DND-41 (cell line): ENCODE data around the gene SRA1.

Experiments used
- ATAC-seq: fragments of 200-7000 bp; cut with Tn5 transposase; 3 replicates; pipeline ENCODE4 v1.9.1; 2021; ENCODE audit warnings: low read depth; ENCODE audit not compliant: insufficient read depth
- DNase-seq: peaks from one replicate; pipeline ENCODE4 v3.0.0-alpha.2; 2020
- H2AFZ ChIP-seq: 2 replicates; pipeline ENCODE4 v1.6.0; 2012; ENCODE audit warnings: low read depth, low read length
- H3K27ac ChIP-seq: 2 replicates; pipeline ENCODE4 v1.5.1; 2012; ENCODE audit warnings: low read length, inconsistent platforms
- H3K27me3 ChIP-seq: fragments of 200-600 bp; sonication (generic); 2 replicates; pipeline ENCODE4 v1.6.0; 2012; ENCODE audit warnings: low read length, mild to moderate bottlenecking, inconsistent platforms; ENCODE audit not compliant: insufficient read depth, poor library complexity
- H3K36me3 ChIP-seq: 2 replicates; pipeline ENCODE4 v1.5.1; 2012; ENCODE audit warnings: low read length, inconsistent platforms; ENCODE audit not compliant: insufficient read depth
- H3K4me1 ChIP-seq: 2 replicates; pipeline ENCODE4 v1.5.1; 2012; ENCODE audit warnings: mild to moderate bottlenecking, low read length; ENCODE audit not compliant: insufficient read depth
- H3K4me2 ChIP-seq: 2 replicates; pipeline ENCODE4 v1.6.0; 2012; ENCODE audit warnings: mild to moderate bottlenecking, moderate library complexity, low read length, inconsistent platforms; ENCODE audit not compliant: insufficient read depth
- H3K4me3 ChIP-seq, 2 experiments: fragments of 200-600 bp in 1 of 2; shearing (Covaris generic) in 1 of 2; 2 replicates each; pipeline ENCODE4 v1.5.1; 2012 to 2016; ENCODE audit warnings: inconsistent platforms in 2 of 2, low read length in 2 of 2, mild to moderate bottlenecking in 2 of 2, low read depth in 1 of 2, moderate library complexity in 1 of 2
- H3K79me2 ChIP-seq: 2 replicates; pipeline ENCODE4 v1.6.0; 2012; ENCODE audit warnings: low read length, inconsistent platforms; ENCODE audit not compliant: insufficient read depth
- H3K9ac ChIP-seq: 2 replicates; pipeline ENCODE4 v1.6.0; 2012; ENCODE audit warnings: low read depth, mild to moderate bottlenecking, inconsistent platforms, low read length, moderate library complexity
- H3K9me3 ChIP-seq: 2 replicates; pipeline ENCODE4 v1.5.1; 2012; ENCODE audit warnings: low read length, moderate library complexity, mild to moderate bottlenecking, inconsistent platforms; ENCODE audit not compliant: insufficient read depth, severe bottlenecking
- H4K20me1 ChIP-seq: 2 replicates; pipeline ENCODE4 v1.6.0; 2012; ENCODE audit warnings: low read length; ENCODE audit not compliant: insufficient read depth
- EZH2 ChIP-seq: IDR thresholded peaks from 3 replicates; pipeline ENCODE4 v1.6.1; 2012; ENCODE audit warnings: borderline replicate concordance, low read depth, mild to moderate bottlenecking, moderate library complexity, low read length, inconsistent platforms; ENCODE audit not compliant: severe bottlenecking
- TF ChIP-seq, protein P1 (sequence below): IDR thresholded peaks from 2 replicates; pipeline ENCODE4 v1.5.1; 2012; ENCODE audit warnings: borderline replicate concordance, low read length, moderate library complexity, mild to moderate bottlenecking; ENCODE audit not compliant: poor library complexity, severe bottlenecking; ENCODE audit errors: extremely low read depth

The SRA1 gene

DNA sequence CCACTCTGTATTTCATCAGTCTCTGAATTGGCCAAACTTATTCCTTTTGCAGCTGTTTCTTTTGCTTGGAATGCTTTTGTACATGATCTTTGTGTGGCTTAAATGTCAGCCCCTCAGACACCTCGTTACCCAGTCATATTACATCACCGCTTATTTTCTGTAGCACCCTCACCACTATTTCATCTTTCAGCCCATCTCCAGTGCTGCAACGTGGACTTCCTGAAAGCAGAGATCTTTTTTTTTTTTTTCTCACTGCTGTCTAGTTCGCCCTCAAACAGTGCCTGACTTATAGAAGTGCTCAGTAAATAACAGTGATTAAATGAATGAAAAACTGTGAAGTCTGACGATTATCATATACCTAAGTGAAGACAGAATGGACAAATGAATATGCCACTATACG is 835 bp downstream of the SRA1 start:
- peaks cover 55% of the 10 kb centered on the region for H3K79me2 ChIP-seq
- H3K9ac ChIP-seq: peak overlapping the region; percentile 96
- H3K36me3 ChIP-seq: peaks cover 52% of the 10 kb centered on the region
- TF ChIP-seq EZH2: no peak
- TF ChIP-seq, protein P1, sequence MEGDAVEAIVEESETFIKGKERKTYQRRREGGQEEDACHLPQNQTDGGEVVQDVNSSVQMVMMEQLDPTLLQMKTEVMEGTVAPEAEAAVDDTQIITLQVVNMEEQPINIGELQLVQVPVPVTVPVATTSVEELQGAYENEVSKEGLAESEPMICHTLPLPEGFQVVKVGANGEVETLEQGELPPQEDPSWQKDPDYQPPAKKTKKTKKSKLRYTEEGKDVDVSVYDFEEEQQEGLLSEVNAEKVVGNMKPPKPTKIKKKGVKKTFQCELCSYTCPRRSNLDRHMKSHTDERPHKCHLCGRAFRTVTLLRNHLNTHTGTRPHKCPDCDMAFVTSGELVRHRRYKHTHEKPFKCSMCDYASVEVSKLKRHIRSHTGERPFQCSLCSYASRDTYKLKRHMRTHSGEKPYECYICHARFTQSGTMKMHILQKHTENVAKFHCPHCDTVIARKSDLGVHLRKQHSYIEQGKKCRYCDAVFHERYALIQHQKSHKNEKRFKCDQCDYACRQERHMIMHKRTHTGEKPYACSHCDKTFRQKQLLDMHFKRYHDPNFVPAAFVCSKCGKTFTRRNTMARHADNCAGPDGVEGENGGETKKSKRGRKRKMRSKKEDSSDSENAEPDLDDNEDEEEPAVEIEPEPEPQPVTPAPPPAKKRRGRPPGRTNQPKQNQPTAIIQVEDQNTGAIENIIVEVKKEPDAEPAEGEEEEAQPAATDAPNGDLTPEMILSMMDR: no peak
- peak overlapping the region; percentile 84 to 93 for H3K4me3 ChIP-seq
- H2AFZ ChIP-seq: peak overlapping the region; percentile 96; the same call in 1 of the 2 replicates
- H4K20me1 ChIP-seq: no peaks in the 10 kb centered on the region
- peak overlapping the region; percentile 98 for H3K27ac ChIP-seq
- peaks cover 42% of the 10 kb centered on the region for H3K4me1 ChIP-seq
- DNase-seq (peak; percentile 40), ATAC-seq (peak; percentile 35; the same call in 2 of the 3 replicates)
- H3K9me3 ChIP-seq: no peaks in the 10 kb centered on the region
- H3K4me2 ChIP-seq: peak overlapping the region; percentile 68
- H3K27me3 ChIP-seq: no peaks in the 10 kb centered on the region

DNA sequence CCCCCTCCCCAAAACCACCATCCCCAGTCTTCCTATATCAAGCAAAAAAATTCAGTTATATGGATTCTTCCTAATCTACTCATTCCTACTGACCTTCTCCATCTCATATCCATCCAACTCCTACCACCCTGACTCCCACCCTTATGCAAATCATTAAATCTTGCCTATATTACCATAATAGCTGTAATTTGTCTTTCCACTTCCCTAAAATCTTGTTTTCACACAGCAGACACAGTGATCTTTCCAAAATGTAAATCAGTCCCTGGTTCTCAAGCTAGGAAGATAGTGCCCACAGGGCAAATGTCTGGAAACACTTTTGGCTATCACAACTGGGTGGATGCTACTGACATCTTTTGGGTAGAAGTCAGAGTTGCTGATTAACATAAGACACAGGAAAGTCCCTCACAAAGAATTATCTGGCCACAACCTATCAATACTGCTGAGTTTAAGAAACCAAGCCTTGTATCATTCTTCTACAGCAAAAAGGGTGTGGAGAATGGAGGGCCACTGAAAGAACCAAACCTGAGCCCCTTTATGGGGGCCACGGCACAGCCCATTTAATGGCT is 1.4 kb downstream of the SRA1 start:
- no peak for TF ChIP-seq EZH2
- TF ChIP-seq, protein P1: no peak
- H3K9me3 ChIP-seq: no peaks in the 10 kb centered on the region
- peaks cover 53% of the 10 kb centered on the region for H3K36me3 ChIP-seq
- H3K27me3 ChIP-seq: no peaks in the 10 kb centered on the region
- peak overlapping the region; percentile 84 to 93; a peak in 3 of 4 replicates for H3K4me3 ChIP-seq
- no peak overlapping the region for H2AFZ ChIP-seq
- ATAC-seq (no peak), DNase-seq (no peak)
- peak overlapping the region; percentile 98 for H3K27ac ChIP-seq
- H4K20me1 ChIP-seq: 0 out of 2 replicates have a peak, but pooled peaks cover 2% of the 10 kb centered on the region
- H3K4me2 ChIP-seq: peak overlapping the region; percentile 68
- H3K79me2 ChIP-seq: peaks cover 55% of the 10 kb centered on the region
- peaks cover 42% of the 10 kb centered on the region for H3K4me1 ChIP-seq
- H3K9ac ChIP-seq: peak overlapping the region; percentile 96

DNA sequence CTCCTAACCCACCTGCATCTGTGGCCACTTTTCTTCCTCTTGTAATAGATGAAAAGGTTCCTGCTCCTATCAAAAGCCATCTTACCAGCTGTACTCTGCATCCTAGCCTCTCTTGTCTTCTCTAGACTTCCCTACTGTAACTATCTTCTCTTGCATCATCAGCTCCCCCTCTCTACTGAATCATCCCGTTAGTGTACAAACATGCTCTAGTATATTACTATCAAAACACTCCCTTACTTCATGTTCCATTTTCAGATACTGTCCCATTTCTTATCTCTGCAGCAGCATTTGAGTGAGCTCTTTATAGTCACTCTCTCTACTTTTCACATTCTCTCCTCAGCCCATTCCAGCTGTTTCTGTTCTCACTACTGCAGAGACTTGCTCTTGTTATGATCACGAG is 2.8 kb downstream of the SRA1 start:
- no peak overlapping the region for H3K4me3 ChIP-seq
- ATAC-seq: no peak
- no peaks in the 10 kb centered on the region for H3K9me3 ChIP-seq
- H3K9ac ChIP-seq: no peak overlapping the region; the same call in 1 of the 2 replicates
- H3K27me3 ChIP-seq: no peaks in the 10 kb centered on the region
- H2AFZ ChIP-seq: no peak overlapping the region
- peaks cover 8% of the 10 kb centered on the region; the same call in 1 of the 2 replicates for H4K20me1 ChIP-seq
- H3K79me2 ChIP-seq: peaks cover 58% of the 10 kb centered on the region
- H3K36me3 ChIP-seq: peaks cover 62% of the 10 kb centered on the region
- H3K4me2 ChIP-seq: peak overlapping the region; percentile 47; the same call in 1 of the 2 replicates
- no peak for TF ChIP-seq EZH2
- TF ChIP-seq, protein P1: no peak
- no peak for DNase-seq
- H3K4me1 ChIP-seq: peaks cover 47% of the 10 kb centered on the region
- peak overlapping the region; percentile 52; the same call in 1 of the 2 replicates for H3K27ac ChIP-seq
